GM11168 (cell line): ENCODE measurements around the gene CIBAR2.
"Not testable (repeated sequence)": the region's sequence is repeated elsewhere in the genome, so short reads cannot be mapped to it uniquely, and the experiment has no call there.

ENCODE experiments used
- in situ Hi-C: fragments of 300-500 bp; cut with MboI; formaldehyde crosslinking; loops from one replicate; pipeline ENCODE4 v1.12.0; 2022; ENCODE audit warnings: low sequenced_read_pairs; ENCODE audit not compliant: unreplicated experiment

The CIBAR2 gene

GRCh38 chr16:85129876-85130704, 17.8 kb upstream of the CIBAR2 start:
- in situ Hi-C loops = no loop called here

GRCh38 chr16:85128079-85128837, 16.0 kb upstream of the CIBAR2 start:
- in situ Hi-C loops = no loop called here

- in situ Hi-C loops = no loop called here
Observed at GRCh38 chr16:85127379-85127723, 15.1 kb upstream of the CIBAR2 start.

GRCh38 chr16:85126705-85127378, 14.6 kb upstream of the CIBAR2 start:
- in situ Hi-C loops = no loop called here

GRCh38 chr16:85126394-85126704, 14.1 kb upstream of the CIBAR2 start:
- in situ Hi-C loops = no loop called here

- in situ Hi-C loops = no loop called here
Observed at GRCh38 chr16:85125570-85126393, 13.5 kb upstream of the CIBAR2 start.

- in situ Hi-C loops = no loop called here
Observed at GRCh38 chr16:85124636-85125346, 12.5 kb upstream of the CIBAR2 start.

- in situ Hi-C loops = no loop called here
Observed at GRCh38 chr16:85123891-85124635, 11.8 kb upstream of the CIBAR2 start.

- in situ Hi-C loops = not testable (repeated sequence)
Observed at GRCh38 chr16:85123441-85123840, 11.2 kb upstream of the CIBAR2 start.

GRCh38 chr16:85120006-85120340, 7.7 kb upstream of the CIBAR2 start:
- in situ Hi-C loops = no loop called here

- in situ Hi-C loops = no loop called here
Observed at GRCh38 chr16:85117418-85117817, 5.1 kb upstream of the CIBAR2 start.

GRCh38 chr16:85114909-85115567, 2.8 kb upstream of the CIBAR2 start:
- in situ Hi-C loops = no loop called here

GRCh38 chr16:85113913-85114312, 1.6 kb upstream of the CIBAR2 start:
- in situ Hi-C loops = no loop called here

GRCh38 chr16:85113168-85113733, 979 bp upstream of the CIBAR2 start:
- in situ Hi-C loops = no loop called here

GRCh38 chr16:85111184-85111583, 1.1 kb downstream of the CIBAR2 start:
- in situ Hi-C loops = no loop called here

- in situ Hi-C loops = no loop called here
Observed at GRCh38 chr16:85110105-85110504, 2.2 kb downstream of the CIBAR2 start.

- in situ Hi-C loops = no loop called here
Observed at GRCh38 chr16:85107532-85107931, 4.7 kb downstream of the CIBAR2 start.

GRCh38 chr16:85107083-85107482, 5.2 kb downstream of the CIBAR2 start:
- in situ Hi-C loops = no loop called here
